GM18858 (cell line): Measurements from ENCODE around the gene GSX2.
A peak's percentile ranks its signal among the peaks of the same experiment; 100 is the strongest.
"Not testable (repeated sequence)": the region's sequence is repeated elsewhere in the genome, so short reads cannot be mapped to it uniquely, and the experiment has no call there.

ENCODE experiments used
- ATAC-seq: cut with Tn5 transposase; IDR thresholded peaks from one replicate; pipeline ENCODE4 v1.9.1; 2021; ENCODE audit not compliant: unreplicated experiment

Gene GSX2

DNA sequence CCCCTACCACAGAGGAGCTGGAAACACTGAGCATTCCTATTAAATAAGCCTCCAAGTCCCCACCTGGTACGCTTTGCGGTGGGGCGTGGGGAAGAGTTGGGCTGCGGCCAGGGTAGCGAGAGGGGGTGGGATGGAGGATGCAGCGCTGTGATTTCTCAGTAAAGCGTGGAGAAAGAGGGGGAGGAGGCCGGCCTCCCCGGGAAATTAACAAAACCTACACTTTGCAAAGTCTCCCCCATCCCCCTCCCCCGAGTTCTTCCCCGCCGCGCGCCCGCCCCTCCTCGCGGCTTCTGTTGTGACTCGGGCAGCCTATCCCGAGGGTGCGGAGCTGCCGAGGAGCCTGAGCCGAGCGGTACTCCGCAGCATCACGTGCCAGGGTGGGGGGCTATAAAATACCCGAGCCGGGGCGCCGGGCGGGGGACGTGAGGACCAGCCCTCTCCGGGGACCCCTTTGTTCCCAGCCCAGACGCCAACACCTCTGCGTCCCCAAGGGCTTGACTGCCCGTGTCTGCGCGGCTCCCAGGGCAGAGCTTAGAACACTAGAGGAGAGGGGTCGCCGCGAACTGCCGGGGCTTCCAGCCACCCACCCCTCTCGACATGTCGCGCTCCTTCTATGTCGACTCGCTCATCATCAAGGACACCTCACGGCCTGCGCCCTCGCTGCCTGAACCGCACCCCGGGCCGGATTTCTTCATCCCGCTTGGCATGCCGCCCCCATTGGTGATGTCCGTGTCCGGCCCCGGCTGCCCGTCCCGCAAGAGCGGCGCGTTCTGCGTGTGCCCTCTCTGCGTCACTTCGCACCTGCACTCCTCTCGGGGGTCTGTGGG, at the start of gene GSX2:
Gene GSX2 (plus strand): TSS at position 416 of the 827 bp plus-strand sequence. CDS start 182 bp downstream, at position 598.
- no peak for ATAC-seq

DNA sequence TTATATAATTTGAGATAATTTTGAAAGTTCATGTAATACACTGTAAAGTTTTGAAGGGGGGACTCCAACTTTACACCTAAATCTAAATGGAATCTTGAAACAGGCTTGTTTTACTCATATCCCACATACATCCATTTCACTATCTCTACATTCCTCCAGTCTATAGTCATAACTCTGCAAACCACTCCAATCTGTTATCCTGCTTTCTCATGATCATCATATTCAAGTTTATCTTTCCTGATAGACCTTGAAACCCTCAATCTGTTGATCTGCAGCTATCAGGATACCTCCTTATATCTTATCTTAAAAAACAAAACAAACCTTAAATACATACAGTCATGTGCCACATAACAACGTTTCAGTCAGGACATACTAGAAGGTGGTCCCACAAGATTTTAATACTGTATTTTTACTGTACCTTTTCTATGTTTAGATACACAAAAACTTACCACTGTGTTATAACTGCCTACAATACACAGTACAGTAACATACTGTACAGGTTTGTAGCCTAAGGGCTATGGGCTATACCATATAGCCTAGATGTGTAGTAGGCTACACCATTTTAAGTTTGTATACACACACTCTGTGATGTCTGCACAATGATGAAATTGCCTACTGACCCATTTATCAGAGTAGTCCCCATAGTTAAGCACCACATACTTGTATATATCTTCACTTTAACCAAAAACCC, 49.6 kb upstream of the GSX2 start:
- ATAC-seq, result no peak

DNA sequence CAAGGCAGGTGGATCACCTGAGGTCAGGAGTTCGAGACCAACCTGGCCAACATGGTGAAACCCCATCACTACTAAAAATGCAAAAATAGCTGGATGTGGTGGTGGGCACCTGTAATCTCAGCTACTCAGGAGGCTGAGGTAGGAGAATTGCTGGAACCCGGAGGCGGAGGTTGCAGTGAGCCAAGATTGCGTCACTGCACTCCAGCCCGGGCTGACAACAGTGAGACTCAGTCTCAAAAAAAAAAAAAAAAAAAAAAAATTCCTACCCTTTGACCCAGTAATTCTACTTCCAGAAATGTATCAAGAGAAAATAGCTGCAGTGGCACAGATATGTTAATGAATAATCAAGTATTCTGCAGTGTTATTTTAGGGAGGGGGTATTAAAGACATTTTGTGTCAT, 46.6 kb upstream of the GSX2 start:
- ATAC-seq, result not testable (repeated sequence)

DNA sequence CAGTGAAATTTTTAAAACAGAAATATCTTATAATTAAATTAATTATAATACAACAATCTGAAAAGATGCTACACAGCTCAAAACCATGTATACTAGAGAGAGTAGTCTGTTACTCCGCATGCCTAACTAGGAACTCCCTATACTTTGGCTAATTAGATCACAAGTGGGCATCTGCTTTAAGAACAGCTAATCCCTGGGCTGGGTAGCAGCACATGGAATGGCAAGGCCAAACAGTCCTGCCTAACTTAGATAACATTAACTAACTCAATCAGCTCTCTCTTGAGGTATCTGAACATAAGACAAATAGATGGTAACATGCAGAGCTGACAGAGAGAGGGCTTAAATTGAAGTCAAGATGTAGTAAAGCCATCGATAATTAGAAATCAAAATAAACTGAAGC, 45.5 kb upstream of the GSX2 start:
- ATAC-seq, result no peak

DNA sequence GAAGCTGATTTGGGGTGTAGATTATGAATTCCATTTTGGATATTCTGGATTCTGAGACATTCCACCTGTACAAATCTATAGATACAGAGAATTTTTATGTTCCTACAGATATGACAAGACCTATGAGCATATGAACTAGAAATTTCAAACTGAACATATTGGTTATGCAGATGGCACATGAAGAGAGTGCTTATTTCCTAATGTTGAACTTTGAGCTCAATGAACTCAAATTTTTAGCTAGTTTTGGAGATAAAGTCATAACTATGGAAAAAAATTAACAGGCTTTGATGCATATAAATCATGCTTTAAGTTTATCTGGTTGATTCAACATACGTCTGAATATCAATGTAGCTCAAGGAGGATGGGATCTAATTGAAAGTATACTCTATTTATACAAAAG, 44.5 kb upstream of the GSX2 start:
- ATAC-seq, result no peak

DNA sequence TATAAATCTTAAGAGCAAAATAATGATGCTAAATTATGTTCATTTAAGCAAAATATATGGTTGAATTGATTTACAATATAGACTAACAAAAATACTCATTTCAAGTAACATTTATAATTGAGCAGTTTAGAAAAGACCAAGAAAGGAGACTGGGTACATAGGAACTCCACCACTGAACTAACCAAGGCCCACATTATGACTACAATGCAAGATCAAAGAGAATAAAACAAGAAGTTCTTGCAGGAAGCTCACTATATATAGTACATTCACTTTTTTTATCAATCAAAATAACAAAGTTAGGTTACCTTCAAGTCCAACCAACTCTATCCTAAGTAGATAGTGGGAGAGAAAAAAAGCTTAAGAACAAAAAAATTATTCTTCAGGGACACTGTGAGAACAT, 43.6 kb upstream of the GSX2 start:
- ATAC-seq, result no peak

DNA sequence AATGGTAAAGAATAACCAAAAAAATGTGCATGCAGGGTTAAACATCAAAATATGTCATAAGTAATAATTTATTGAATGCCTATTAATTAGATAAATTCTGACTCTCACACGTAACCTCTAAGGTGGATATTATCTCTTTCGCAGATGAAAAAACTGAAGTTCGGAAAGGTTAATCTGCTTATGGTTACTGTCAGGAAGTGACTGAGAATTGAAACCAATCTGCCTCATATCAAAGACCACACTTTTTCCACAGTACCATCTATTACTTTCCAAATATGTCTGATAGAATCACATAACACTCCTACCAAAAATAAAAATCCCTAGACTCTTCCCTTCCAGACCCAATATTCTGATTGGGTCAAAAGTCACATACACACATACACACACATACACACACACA, 41.8 kb upstream of the GSX2 start:
- ATAC-seq, result no peak

DNA sequence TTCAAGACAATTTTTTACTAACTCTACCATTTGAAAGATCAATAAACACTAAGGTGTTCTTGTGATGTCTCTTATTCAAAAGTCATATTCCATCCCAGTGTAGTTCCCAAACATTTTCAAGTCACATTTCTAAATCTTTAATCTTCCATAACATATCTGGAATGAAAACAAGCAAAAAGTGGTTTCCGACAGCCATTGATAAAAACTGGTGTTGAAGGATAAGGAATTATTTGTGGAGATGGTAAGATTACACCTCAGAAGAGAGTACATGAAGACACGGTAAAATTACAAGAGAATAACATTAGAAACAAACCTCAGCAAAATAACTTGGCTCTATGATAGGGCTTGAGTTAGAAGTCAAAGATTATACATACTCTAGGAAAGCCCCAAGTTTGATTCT, 39.8 kb upstream of the GSX2 start:
- no peak for ATAC-seq

DNA sequence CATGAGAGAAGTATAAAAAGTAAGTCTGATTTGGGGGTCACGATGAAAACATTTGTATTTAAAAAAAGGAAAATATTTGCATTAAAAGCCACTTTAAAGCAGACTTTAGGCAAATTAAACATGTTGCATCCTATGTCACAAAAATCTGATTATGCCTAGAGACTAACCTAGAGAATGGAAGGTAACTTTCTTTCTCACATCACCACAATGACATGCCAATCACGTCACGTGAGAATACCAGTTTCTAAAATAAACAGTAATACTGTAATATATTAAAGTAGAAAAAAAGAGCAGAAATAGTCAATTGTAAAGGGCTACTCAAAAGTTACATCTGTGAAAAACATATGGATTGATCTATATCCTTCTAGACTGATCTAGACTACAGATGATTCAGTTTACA, 38.9 kb upstream of the GSX2 start:
- no peak for ATAC-seq

DNA sequence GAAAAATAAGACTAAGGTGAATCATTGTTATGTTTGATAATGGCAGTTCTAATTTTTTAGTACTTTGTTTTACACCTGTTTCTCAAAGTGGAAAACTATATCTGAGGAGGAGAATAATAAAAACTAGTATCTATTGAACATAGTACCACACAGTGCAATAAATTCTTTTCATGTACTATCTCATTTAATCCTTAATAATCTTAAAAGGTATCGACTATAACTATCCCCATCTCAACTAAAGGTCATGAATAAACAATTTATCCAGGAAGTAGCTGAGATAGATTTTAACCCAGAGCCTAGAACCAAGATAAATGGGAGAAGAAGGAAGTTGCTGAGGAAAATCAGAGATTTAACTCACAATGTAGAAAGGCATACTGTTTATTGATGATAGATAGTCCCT, 38.1 kb upstream of the GSX2 start:
- ATAC-seq, result no peak

DNA sequence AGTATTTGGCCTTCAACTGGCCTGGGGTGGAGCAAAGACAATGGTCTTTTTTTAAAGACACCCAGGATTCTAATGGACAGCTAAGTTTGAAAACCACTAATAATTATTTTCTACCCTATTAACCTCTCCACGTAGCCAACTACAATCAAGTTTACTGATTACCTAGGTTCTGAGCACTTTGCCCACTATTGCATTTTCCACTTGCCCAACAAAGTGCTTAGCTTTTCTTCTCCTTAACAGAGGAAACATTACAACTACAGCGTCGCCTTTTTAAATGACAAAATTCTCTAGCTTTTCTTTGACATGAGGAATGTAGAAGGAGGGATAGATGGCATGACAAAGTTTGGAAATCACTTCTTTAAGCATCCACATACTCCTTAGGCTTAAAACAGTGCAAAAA, 37.6 kb upstream of the GSX2 start:
- ATAC-seq, result no peak

DNA sequence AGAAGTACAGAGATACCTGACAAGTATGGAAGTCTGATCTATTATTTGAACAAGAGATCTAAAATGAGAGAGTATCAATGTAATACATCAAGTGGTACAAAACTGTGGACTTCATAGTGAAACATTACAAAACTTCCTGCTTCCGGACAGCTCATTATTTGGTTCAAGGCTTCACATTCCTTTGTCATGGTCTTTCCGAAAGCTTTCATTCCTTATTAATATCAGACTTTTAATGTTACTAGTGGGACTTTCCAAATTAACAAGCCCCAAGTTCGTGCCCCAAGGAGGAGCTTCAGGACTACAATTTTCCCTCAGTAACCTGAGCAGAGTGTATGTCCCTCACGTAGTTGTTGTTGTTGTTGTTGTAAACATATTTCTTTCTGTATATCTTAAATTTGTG, 36.7 kb upstream of the GSX2 start:
- ATAC-seq, result no peak

DNA sequence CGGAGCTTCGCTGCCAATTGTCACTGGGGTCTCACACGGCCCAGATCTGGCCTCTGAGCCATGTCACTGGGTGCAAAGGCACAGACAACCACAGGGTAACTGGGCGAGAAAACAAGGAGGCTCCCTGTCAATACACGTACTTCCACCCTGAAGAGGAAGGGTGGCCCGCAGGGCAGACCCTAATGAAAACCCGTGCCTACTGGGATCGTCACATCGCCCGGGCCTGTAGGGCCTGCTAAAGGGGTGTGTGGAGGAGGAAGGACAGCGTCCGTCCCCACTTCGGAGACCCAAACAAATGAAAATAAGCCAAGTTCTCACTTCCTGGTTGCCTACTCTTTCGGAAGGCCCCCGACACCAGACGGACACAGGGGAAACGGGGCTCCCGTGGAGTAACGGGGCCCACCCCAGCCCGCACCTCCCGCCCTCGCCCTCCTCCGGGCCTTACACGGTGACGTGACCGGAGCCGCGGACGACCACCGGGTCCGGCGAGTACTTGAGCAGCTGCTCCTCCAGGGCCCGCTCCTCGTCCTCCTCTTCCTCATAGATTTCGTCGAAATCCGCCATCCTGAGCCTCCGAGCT, 36.1 kb upstream of the GSX2 start:
- ATAC-seq, result peak; percentile 3

DNA sequence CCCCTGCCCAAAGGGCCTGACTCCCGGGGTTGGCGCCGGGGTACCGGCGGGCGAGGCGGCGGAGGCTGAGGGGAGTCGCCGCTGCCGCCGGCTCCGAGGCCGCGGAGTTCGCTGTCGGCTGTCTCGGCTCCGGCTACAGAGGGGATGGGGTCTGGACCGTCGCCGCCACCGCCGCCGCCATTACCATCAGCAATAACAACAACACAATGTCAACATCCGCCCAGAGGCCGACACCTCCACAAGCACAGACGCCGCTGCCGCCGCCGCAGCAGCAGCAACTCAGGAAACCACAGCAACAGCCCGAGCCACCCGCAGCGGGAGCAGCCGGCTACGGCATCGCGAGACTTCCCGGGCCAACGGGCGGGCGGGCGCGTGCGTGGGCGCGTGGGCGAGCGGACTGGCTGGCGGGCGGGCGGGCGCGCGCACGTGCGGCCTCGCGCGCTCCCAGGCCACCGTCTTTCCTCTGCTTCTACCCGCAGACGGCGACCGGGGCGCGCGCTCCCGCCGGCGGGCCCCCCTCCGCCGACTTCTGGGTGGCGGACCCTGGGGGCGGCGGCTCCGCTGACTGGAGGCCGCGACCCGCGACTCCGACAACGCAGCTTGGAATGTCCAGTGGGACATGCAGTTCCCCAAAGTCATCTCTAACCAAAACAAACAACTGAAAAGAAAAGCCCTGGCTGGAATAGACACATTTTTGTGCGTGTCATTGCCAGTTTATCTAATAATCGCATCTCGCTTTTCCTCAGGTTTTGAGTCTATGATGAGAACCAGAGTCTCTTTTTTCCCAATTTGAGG, 35.4 kb upstream of the GSX2 start, which contains the start of gene CHIC2:
Gene CHIC2 (minus strand): TSS at position 289 of the 795 bp plus-strand sequence. CDS start 305 bp downstream, outside the sequence.
- peak; percentile 94 for ATAC-seq

DNA sequence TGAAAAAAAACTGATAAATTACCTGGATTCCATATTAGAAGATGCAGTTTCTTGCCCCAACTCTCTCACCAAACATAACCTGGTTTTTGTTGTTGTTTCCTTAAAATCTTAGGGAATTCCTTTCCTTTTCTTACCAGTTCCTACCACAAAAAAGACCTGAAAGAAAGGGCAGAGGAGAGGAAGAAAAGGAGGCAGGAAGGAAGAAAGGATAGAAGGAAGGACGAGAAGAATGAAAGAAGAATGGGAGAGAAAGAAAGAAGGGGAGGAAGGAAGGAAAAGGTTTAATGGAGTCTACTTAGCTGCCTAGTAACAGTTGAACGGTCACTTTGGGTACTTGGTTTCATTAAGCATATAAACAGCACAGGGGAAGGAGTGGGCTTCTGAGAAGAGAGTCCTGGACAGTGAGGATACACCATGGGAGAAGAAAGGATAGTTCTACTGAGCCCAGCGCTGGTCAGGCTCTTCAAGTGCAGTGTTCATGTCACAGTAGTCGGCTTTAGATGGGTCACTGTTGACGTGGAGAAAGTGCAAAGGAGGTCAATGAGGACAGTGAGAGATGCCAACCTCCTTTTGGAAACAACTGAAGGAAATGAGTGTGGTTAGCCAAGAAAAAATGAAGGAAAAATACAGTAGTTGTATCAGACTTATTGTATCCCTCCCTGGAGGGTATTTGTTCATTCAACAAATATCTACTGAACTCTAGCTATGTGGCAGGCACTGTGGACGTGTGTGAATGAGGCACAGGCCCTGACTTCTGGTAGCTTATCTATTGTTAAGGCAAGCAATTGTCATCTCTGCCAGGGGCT, 34.5 kb upstream of the GSX2 start:
- no peak for ATAC-seq

DNA sequence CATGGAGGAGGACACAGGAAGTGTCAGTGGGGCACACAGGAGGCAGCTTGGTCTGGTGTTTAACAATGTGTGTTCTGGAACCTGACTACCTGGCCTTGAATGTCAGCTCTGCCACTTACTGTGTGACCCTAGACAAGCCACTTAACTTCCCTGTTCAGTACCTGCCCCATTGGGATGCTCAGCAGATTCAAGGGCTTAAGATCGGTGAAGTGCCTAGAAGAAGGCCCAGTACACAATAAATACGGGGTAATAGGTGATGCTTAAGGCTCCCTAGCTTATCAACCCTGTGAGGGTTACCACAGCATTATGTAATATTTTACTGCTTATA, 33.9 kb upstream of the GSX2 start:
- ATAC-seq, result no peak

DNA sequence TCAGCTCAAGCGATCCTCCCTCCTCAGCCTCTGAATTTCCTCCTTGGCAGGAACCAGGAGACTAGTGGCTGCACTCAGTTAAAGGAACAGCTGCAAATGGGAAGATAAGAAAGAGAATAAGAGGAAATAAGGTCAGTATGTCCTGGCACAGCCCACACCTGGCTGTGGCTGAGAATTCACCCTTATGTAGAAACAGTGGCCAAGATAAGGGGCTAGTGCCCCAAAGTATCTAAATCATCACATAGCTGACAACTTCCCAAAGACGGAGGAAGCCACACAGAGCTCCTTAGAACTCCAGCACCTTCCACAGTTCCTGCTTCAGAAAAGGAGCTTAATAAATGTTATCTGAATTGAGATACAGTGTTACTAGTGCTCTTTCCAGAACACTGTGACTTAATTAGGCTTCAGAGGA, 33.2 kb upstream of the GSX2 start:
- ATAC-seq, result no peak

DNA sequence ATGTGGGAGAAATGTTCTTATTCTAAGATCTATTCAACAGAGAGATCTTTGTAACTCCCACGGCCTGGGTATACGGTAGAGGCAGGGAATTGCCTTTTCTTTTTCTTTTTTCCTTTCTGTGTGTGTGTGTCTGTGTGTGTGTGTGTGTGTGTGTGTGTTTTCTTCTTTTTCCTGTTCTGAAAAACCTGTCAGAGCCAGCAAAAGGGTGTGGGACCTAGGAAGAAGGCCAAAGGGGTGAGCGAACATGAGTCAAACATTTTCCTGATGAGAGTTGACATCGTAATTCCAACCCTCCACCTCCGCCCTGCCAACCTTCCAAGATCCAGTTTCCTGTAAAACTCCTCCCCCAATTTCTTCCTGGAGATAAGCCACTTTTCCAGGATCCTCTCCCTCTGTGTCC, 32.8 kb upstream of the GSX2 start:
- no peak for ATAC-seq

DNA sequence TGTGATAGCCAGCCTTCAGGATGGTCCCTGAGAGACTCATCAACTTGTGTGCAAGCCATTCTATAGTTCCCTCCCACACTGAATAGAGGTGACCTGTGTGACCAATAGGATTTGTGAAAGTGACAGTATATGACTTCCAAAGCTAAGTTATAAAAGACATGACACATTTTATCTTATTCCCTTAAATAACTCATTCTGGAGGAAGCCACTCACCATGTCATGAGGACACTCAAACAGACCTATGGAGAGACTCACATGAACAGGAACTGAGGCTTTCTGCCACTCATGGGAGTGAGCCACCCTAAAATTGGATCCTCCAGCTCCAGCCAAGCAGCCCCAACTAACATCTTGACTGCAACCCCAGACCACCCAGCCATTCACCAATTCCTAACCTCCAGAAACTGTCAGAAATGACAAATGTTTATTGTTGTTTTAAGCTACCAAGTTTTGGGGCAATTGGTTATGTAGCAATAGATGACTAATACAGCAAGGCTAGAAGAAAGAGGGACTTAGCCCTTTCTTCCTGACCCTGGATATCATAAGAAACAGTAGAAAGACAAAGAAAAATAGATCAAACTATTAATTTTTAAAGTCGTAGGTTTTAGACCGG, 26.6 kb upstream of the GSX2 start:
- no peak for ATAC-seq

DNA sequence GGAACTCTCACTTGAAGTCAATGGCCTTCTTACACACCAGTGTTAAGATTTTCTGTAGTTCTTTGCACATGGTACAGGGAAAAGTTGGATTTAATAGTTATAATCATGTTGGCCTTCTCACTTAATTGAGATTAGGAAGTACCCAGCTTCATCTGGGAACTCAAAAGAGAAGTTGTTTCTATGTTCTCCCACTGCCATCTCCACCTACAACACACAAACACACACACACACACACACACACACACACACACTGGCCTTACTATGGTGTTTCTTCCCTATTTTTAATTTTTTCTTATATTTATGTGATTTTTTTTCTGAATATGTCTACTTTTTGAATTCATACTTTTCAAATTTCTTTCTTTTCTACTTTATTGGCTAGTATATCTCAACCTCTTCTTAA, 25.6 kb upstream of the GSX2 start:
- no peak for ATAC-seq
